ENCODE results near the gene TMEM163.
"Not testable (repeated sequence)": the region's sequence is repeated elsewhere in the genome, so short reads cannot be mapped to it uniquely, and the experiment has no call there.

TMEM163 gene

DNA sequence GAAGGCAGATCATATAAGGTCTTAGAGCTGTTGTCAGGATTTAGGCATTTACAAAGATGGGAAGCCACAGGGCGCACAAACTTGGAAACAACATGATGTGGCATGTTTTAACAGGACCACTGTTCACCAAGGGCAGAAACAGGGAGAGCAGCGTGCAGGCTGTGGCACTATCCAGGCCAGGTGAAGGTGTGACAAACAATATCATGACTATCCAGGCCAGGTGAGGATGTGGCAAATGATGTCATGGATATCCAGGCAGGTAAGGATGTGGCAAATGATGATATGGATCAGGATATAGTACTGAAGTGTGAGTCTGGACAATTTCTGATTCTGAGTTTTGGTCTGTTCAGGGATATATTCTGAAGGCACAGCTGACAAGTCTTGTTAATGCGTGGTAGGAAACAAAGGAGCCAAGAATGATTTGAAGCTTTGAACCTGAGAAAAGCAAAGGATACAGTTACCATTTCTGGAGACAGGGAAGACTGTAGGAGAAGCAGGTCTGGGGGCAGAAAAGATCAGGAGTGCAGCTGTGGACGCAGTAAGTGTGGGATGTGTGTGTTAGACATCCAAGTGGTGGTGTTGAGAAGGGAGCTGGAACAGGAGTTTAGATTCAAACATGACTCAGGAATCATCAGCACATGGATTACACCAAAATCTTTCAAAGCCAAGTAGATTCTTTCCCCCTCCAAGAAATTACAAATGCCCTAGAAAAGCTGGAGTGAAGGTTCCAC lies 205.9 kb downstream of the TMEM163 start:
- no peak for DNase-seq

DNA sequence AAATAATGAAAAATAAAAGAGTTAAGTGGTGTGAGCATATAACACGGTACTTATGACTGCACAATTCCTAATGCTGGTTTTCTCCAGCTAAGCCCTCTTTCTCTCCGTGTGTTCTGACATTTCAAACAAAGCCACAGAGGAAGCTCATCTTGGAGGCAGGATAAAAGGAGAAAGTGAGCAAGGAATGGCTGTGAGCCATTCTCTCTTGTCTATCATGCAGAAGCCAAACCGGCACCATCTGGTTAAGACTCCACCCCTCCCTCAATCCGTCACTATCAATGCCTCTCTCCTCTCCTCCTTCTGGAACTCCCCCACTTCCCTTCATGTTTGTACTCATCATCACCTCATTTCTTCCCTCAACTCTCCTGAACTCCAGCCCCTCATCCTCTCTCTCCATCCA lies 210.4 kb downstream of the TMEM163 start:
- DNase-seq: no peak

DNA sequence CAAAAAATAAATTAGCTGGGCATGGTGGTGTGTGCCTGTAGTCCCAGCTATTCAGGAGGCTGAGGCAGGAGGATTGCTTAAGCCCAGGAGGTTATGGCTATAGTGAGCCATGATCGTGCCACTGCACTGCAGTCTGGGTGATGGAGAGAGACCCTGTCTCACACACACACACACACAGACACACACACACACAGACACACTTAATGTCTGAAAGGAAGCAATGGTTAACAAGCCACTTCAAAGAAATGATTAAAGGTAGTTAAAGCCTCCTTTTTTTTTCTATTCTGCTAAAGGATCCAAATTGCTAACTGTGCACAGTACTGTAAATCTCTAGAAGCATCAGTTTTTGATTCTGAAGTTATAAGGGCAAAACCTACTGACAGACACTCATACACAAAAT lies 211.1 kb downstream of the TMEM163 start:
- no peak for DNase-seq

DNA sequence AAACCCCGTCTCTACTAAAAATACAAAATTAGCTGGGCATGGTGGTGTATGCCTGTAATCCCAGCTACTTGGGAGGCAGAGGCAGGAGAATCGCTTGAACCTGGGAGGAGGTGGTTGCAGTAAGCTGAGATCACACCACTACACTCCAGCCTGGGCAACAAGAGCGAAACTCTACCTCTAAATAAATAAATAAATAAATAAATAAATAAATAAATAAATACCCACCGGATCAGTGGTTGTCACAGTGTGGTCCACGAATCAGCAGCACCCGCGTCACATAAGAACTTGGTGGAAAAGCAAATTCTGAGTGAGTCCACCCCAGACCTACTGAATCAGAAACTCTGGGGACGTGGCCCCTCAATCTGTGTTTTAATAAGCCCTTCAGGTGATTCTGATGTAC lies 211.6 kb downstream of the TMEM163 start:
- not testable (repeated sequence) for DNase-seq

DNA sequence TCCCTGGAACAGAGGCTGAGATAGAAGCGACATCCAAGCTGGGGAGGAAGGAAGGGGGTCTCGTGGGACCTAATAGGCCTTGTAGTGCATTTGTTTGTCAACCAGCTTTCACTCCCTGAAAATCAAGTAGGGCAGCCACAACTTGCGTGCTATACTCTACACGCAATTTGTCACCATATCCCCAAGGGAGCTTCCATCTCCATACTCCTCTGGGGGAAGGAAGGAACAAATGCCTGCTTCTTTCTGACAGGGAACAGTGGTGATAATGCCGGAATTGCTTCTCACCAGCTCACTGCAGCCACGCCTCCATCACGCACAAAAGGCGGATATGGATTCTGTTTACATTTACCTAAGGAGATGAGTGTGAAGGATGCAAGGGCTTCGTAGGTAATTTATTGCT lies 213.4 kb downstream of the TMEM163 start:
- no peak for DNase-seq

DNA sequence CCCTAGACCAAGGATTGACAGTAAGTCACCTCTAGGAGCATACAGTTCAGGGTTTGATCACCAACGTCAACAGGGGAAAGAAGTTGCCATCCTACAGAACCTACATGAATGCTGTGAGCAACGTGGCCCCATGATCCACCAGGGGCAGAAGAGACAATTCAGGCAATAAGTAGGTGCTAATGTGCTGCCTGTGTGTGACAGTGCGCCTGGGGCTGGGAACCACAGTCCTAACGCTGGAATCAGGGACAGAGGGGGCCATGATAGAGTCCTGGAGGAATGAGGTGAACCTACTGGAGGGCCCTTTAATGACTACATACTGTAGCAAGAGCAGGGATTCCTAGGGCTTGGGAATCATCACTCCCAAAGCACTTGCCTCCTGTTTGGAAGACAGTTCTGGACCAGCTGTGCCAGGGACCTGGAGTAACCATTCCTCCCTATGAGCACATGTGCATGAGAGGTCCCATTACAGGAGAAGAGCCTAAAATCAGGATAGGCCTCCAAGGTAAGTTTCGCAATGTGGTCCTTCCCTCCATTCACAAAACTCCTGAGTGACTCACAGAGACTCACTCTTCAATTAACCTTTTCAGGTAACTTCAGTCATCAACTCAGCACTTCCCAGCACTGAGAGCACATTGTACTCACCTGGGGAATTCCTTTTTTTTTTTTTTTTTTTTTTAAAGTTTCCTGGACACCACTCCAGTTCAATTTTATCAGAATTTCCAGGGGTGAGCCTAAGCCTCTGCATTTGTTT lies 214.0 kb downstream of the TMEM163 start:
- DNase-seq: no peak

DNA sequence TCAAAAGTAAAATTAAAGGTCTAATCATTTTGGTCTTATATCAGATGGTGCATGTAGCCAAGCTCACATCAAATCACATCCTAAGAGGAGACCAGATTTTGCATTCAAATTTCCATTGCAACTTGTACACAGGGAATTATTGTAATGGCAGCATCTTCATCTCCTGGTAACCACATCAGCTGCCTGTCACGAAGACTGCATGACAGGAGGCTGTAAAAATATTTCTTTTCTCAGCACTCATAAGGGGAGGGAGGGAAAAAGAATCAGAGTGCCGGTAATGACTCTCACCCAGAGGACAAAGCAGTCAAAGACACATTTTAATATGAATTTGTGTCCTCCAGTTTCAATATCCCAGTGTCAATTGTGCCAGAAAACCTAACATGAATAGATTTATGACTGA lies 216.7 kb downstream of the TMEM163 start:
- DNase-seq: no peak

DNA sequence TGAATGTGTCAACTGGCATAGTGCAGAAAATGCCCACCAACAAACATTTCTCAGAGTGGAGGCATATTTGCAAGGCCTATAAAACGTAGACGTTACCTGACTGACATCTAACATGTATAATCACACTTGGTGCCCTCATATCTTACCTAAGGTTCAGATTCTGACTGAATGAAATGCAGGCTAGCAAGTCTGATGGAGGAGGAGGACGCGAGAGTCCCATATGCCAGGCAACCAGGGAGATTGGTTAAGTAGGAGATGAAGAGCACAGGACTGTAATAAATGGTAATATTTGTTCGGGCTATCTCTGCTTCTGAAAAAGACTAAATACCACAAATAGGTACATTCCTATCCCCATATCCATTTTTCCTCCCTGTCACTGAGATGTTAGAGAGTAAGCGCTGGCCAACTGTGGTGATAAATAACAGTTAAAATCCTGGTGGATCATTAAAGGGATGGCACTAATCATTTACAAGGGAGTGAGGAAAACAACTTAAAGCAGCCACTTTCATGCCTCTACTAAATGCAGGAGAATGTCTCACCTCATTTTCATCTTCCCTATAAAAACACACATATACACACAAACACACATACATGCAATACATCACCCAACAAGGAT lies 217.2 kb downstream of the TMEM163 start:
- DNase-seq: no peak

DNA sequence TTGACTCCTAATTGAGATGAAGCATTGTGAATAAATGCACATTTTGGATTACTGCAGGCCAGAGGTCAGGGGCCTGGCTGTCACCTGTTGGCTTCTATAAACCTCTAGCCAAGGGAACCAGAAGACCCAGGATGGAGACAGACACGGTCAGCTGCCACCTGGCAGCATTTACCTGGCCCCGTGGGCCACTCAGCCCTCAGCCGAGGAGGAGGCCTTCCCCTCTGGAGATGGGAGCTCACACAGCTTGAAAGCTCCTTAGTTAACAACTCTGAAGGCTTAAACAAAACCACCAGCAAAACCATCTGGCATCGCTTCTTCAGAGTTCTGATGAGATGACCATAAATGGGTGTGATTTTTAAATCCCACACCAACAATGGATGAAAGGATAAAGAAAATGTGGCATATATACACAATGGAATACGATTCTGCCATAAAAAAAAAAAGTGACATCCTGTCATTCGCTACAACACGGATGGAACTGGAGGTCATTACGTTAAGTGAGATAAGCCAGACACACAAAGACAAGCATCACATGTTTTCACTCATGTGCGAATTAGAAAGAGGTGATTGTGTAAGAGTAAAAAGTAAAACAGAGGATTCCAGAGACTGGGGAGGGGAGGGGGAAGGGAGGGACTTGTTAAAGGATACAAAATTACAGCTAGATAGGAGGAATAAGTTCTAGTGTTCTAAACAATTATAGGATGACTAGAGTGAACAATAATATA lies 218.4 kb downstream of the TMEM163 start:
- no peak for DNase-seq

DNA sequence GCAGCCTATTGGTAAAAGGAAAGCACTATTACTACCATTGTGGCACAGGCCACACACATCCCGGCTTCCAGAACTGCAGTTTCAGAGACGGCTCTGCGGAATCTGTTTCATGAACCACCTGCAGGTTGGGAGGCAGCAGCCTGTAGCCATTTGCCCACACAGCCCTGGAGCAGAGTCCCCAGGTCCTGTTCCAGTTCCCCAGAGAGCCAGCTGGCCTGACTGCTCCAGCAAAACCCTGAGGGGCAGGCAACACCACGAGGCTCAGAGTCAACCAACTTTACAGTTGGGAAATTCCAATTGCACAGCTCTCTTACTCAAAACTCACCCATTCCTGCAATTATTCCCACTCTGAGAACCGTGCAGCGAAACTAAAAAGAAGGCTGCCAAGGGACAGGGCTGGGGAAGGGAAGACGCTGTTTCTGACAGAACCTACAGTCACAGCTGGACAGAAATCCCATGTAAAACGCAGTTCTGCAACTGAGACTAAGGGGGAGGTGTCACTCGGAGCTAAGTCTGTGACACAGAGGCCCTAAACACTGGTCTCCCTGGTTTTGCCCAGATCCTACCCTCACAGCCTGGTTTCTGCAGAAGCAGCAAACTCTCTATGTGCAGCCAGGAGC lies 219.4 kb downstream of the TMEM163 start:
- DNase-seq: no peak

DNA sequence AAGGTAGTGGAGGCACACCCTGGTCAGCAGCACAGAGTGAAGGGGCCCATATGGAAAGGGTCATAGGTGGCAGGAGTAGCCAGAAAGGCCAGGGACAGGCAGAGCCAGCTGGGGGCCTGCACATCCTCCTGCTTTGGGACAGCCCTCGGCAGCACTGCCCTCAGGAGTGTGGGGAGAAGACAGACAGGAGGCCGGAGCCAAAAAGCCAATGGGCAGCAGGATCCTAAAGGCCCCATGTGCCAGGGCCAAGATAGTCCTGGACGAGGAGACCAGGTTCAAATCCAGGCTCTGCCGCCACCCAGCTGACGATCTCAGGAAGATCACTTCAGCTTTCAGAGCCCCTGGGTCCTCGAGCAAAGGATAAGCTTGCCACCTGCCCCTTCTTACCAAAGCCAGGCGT lies 220.1 kb downstream of the TMEM163 start:
- DNase-seq: no peak

DNA sequence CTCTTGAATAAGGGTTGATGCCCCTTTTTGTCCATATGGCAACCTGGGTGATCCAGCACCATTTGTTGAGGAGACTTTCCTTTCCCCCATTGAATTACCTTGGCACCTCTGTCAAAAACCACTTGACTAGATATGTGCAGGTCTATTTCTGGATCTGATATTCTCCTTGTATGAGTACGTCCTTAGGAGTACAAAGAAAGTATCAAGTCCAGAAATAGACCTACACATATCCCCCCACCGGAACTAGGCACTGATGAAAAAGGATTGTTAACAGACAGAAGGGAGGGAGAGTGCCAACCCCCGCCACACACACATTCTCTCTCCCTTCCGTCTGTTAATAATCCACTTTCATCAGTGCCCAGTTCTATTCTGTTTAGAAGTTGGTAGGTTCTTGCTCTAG lies 225.0 kb downstream of the TMEM163 start:
- no peak for DNase-seq

DNA sequence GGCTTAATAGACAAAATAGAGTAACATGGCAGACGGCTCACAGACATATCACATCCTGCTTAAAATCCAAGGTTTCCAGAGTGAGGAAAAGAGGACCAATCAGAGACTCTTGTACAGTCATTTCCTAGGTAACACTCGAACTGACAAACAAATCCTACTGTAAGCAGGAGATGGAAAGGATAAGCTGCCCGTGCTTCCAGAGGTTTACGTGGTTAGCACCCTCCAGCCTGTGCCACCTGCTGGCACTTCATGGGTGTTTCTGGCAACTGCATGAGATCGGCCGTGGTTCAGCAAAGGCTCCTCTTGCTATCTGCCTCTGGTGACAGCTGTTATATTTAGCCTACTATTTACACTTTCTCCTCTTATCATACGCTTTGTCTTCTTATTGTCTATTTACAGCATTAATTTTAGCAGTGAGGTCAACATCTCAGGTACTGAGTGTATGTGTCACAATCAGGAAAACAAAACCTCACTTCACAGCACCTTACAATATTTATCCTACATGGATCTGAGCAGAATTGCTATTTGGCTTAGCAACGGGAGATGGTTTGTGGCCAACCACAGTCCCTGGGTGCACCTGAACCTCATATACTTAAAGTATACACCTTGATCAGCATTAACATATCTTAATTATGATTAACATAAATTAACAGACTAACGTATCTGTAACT lies 226.9 kb downstream of the TMEM163 start:
- DNase-seq: no peak

DNA sequence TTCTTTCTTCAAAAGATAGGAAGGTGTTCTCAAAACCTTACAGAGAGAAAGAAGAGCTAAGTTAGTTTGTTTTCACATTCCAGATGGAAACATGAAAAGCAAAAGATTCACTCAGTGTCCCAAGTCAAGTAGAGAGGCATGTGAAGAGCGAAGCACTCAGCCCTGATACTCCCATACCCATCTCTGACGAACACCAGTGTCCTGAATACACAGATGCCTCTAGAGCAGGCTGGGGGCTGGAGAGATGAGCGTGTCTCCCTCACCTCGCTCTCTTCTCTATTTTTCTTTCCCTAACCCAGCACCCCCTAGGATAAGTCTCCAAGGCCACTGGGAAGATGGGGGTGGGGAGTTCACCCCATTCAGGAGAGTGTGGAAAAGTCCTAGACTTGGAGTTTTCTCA lies 227.8 kb downstream of the TMEM163 start:
- no peak for DNase-seq

DNA sequence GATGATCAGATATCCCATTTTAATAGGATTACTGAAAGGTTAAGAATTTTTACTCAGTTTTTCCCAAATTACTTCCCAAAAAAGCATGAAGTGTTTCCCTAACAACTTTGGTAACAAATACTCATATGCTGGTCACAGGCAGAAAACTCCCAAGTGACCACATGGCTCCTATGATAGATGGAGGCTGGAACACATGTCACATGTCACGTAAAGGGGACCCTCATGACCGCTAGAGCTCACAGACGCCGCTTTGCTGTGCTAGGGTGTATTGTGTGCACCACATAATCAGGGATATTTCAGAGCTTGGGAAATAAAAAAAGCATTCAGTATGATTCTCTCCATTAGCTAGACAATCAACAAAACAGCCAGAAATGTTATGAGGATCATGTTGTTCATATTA lies 228.2 kb downstream of the TMEM163 start:
- DNase-seq: no peak

DNA sequence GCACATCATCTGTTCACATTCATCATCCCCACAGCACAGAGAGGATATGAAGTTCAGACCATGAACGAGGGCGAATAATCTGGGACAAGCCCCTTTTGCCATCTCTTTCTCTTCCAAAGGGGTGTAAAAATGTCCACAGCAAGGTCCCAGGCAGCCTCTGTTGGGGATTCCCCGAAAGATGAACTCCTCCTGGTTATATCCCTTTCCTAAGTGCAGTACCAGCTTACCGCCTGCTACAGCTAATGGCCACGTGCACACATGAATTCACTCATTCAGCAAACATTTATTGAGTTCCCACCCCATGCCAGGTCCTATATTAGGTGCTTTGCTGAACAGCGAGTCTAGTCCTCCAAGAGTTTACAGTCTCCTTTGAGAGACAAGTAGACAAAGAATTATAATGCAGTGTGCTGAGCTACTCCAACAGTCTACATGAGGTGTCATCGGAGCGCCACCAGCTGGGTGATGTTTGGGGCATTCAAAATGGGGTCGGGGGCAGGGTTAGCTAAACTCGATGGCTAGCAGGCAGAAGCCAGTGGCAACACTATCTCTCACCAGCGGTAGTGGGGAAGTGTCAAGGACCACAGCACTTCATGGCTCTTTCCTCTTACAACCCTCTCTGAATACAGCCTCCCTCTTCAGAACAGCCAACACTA lies 228.9 kb downstream of the TMEM163 start:
- DNase-seq: no peak

DNA sequence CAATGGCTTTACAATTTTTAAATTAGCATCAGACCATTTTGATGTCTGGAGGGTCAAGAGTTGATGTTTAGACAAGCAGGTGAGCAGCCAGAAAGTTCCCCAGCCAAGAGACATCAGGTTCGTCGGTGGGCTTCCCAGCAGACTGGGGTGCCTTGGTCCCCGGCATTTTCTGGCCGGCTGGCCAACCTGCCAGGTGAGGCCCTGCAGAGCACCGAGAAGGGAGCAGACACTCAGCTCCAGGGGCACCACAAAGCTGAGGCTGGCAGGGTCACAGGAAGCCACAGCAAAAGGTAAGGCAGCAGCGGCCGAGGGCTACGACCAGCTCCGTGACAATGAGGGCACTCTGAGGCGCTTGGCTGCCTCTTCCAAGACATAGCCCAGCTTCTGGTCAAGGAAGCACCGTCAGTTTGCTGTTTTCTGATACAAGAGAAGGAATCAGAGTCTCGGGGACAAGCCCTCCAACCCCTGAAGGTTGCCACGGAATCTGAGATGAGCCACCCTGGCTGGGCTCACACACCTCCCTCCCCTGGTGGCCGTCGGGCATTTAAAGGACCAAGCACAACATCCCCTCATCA lies 235.9 kb downstream of the TMEM163 start:
- DNase-seq: no peak

DNA sequence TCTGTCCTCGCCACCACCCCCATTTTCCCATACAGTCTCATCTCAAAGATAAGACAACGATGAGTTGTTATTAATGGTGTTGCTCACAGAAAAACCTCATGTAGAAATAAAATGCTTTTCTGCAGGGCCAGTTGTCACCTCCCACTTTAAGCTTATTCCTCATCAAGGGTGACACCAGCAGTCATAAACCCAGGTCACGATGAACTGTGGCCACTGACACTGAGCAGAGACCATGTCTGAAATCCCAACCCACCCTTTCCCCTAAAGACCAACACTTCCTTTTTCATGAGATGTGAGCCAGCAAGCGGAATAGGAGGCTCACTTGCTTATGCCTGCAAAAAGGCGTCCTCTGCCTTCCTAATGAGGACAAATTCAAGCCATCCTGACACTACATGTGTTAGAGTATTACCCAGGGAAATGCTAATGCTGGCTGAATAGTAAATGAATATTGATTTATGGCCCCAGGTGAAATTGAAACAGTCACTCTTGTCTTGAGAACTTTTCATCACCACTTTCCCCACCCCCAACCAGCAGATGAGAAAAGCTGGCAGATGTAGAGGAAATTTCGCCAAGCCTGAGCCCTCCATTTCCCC lies 236.6 kb downstream of the TMEM163 start:
- DNase-seq: no peak

DNA sequence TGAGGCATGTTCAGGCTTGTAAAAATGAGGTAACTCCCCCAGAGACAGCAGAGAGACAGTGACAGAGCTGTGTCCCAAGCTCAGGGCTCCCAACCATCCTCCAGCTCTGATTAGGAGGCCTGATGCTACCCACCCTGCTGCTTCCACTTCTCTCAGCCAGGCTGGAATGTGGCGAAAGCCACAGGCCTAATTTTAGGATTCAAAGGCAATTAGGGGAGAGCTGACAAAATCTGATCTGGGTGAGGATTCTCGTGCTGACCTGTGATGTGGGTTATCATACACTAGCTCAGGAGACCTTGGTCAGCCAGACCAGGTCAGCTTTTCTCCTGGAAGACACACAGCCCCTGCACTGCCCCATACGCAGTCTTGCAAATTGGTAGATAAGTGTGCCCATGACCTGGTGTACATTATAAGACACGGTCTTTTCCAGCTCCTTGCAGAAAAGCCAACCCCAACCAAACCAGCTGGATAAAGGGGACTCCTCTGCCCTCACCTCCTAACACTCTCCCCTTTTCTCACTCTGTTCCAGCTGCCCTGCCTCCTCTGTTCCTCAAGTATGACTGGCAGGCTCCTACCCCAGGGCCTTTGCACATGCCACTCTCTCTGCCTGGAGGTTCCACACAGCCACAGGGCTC lies 239.0 kb downstream of the TMEM163 start:
- no peak for DNase-seq

DNA sequence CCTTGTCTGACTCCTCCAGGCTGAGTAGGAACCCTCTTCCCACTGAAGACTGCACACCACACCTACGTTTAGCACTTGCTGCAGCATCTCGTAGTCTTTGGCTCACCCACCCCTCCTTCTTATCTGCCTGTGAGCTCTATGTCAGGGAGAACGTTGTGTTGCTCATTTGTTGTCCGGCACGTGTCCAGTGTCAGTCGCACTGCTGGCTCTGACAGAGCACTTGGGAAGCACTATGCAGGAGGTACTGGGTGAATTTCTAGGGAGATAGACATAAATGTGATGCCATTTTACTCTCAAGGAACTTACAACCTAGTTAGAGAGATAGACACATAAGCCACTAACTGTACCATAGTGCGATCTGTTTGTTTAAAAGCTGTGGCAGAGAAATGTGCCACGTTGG lies 241.8 kb downstream of the TMEM163 start:
- DNase-seq: not testable (repeated sequence)
